Measurements from ENCODE around the gene ATP8A2.

The ATP8A2 gene

DNA sequence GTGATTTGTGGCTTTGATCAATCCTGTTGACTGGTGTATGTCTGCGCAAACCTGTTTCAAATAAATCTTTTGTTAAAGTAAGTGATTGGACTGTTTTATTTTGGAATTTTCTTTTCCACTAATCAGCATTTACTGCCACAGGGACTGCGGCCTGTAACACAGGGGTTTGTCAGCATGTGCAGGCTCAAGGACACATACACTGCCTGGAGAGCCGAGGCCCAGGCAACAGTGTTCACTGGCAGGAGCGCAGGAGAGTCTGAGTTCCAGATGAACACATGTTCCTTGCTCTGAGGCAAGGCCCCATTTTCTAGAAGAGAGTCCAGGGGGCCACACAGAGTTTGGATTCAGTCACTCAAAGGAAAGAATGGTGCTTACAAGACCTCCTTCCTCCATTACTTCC lies 654.0 kb downstream of the ATP8A2 start:
- H3K27ac ChIP-seq (ENCODE audit: low read depth, low read length, severe bottlenecking) = no peak overlapping the region
- WGBS, 2 experiments (ENCODE audit: insufficient coverage in 2 of 2) = 90 to 94% methylated on average over 3 of the region's 4 CpGs

GRCh38 chr13:26026211-26026610 lies 654.4 kb downstream of the ATP8A2 start:
- H3K9me3 ChIP-seq (ENCODE audit: control insufficient read depth, low read length) = peaks cover 7% of the 10 kb centered on the region
- H3K4me1 ChIP-seq (ENCODE audit: control insufficient read depth, insufficient read depth, low read length, poor library complexity, severe bottlenecking) = peaks cover 5% of the 10 kb centered on the region

More for the DNA sequence above, 654.0 kb downstream of the ATP8A2 start:
- peaks cover 5% of the 10 kb centered on the region for H3K4me1 ChIP-seq (ENCODE audit: control insufficient read depth, insufficient read depth, low read length, poor library complexity, severe bottlenecking)
- H3K4me3 ChIP-seq (ENCODE audit: extremely low read depth, insufficient read depth, low read length, poor library complexity, severe bottlenecking) = no peak overlapping the region
- no peaks in the 10 kb centered on the region for H3K36me3 ChIP-seq (ENCODE audit: control insufficient read depth, insufficient read depth, low read length)
- H3K9me3 ChIP-seq (ENCODE audit: control insufficient read depth, low read length) = peaks cover 2% of the 10 kb centered on the region

DNA sequence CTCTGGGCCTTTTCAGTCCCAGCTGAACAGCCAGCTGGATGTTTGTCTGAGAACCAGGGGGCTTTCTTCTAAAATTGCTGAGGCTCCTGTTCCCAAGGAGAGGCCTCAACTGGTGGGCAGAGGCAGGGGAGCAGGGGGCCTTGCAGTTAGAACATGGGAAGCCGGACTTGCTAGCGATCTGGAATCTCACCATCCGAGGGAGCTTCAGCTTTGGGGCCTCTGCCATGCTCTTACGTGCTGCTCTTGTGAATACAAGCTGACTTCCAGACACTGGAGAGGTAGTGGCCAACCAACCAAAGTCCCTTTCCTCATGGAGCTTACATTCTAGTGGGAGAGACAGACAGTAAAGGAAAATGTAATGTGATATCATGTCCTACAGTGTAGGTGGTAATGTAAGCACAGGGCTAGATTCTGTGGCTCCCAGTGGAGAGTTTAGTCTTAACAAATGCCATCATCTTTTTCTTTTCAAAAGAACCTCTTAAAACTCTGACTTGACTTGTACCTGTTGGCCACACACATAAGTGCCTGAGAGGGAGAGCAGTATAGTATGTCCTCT lies 657.9 kb downstream of the ATP8A2 start:
- Histone ChIP-seq H3K36me3 (ENCODE audit: control insufficient read depth, insufficient read depth, low read length) (no peaks in the 10 kb centered on the region), H3K4me1 (ENCODE audit: control insufficient read depth, insufficient read depth, low read length, poor library complexity, severe bottlenecking) (peaks cover 2% of the 10 kb centered on the region), H3K27ac (ENCODE audit: low read depth, low read length, severe bottlenecking) (no peak overlapping the region), H3K4me3 (ENCODE audit: extremely low read depth, insufficient read depth, low read length, poor library complexity, severe bottlenecking) (no peak overlapping the region), H3K9me3 (ENCODE audit: control insufficient read depth, low read length) (peaks cover 8% of the 10 kb centered on the region)
- WGBS, 2 experiments (ENCODE audit: insufficient coverage in 2 of 2) = 90% methylated on average over 4 of the region's 4 CpGs; no CpG with 5 or more reads in 1 of the 2 experiments

More at GRCh38 chr13:26026211-26026610, 654.4 kb downstream of the ATP8A2 start:
- 80 to 97% methylated on average over 4 of the region's 4 CpGs for WGBS, 2 experiments (ENCODE audit: insufficient coverage in 2 of 2)
- Histone ChIP-seq H3K27ac (ENCODE audit: low read depth, low read length, severe bottlenecking) (no peak overlapping the region), H3K4me3 (ENCODE audit: extremely low read depth, insufficient read depth, low read length, poor library complexity, severe bottlenecking) (no peak overlapping the region), H3K36me3 (ENCODE audit: control insufficient read depth, insufficient read depth, low read length) (no peaks in the 10 kb centered on the region)

GRCh38 chr13:26030331-26030730 lies 658.6 kb downstream of the ATP8A2 start:
- H3K9me3 ChIP-seq (ENCODE audit: control insufficient read depth, low read length) = peaks cover 8% of the 10 kb centered on the region
- no peak overlapping the region for H3K27ac ChIP-seq (ENCODE audit: low read depth, low read length, severe bottlenecking)
- H3K4me3 ChIP-seq (ENCODE audit: extremely low read depth, insufficient read depth, low read length, poor library complexity, severe bottlenecking) = no peak overlapping the region
- WGBS, 2 experiments (ENCODE audit: insufficient coverage in 2 of 2) = 96 to 100% methylated on average over 2 to 3 of the region's 4 CpGs
- H3K36me3 ChIP-seq (ENCODE audit: control insufficient read depth, insufficient read depth, low read length) = no peaks in the 10 kb centered on the region
- no peaks in the 10 kb centered on the region for H3K4me1 ChIP-seq (ENCODE audit: control insufficient read depth, insufficient read depth, low read length, poor library complexity, severe bottlenecking)

GRCh38 chr13:26034018-26034417 lies 662.2 kb downstream of the ATP8A2 start:
- no peak overlapping the region for H3K27ac ChIP-seq (ENCODE audit: low read depth, low read length, severe bottlenecking)
- H3K4me3 ChIP-seq (ENCODE audit: extremely low read depth, insufficient read depth, low read length, poor library complexity, severe bottlenecking) = no peak overlapping the region
- WGBS, 2 experiments (ENCODE audit: insufficient coverage in 2 of 2) = 83 to 92% methylated on average over 2 to 3 of the region's 3 CpGs
- no peaks in the 10 kb centered on the region for H3K4me1 ChIP-seq (ENCODE audit: control insufficient read depth, insufficient read depth, low read length, poor library complexity, severe bottlenecking)
- H3K36me3 ChIP-seq (ENCODE audit: control insufficient read depth, insufficient read depth, low read length) = no peaks in the 10 kb centered on the region
- H3K9me3 ChIP-seq (ENCODE audit: control insufficient read depth, low read length) = peaks cover 8% of the 10 kb centered on the region

DNA sequence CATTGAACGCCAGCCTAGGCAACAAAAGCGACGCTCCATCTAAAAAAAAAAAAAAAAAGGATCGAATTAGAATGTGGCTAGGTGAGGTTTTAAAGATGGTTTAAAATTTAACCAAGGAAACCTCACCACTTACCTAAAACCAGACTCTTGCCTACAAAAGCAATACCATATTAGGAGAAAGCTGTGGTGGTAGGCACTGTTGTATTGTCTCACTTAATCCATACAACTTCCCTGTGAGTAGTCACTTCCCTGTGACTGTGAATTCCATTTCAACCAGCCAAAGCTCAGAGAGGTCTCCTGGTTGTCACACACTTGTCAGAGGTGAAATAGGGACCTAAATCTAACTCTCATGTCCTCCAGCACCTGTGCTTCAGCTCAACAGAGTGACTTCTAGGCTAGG lies 664.6 kb downstream of the ATP8A2 start:
- Histone ChIP-seq H3K27ac (ENCODE audit: low read depth, low read length, severe bottlenecking) (no peak overlapping the region), H3K4me1 (ENCODE audit: control insufficient read depth, insufficient read depth, low read length, poor library complexity, severe bottlenecking) (no peaks in the 10 kb centered on the region)
- 100% methylated on average over 1 of the region's 4 CpGs; no CpG with 5 or more reads in 1 of the 2 experiments for WGBS, 2 experiments (ENCODE audit: insufficient coverage in 2 of 2)

GRCh38 chr13:26037302-26037701 lies 665.5 kb downstream of the ATP8A2 start:
- Histone ChIP-seq H3K4me1 (ENCODE audit: control insufficient read depth, insufficient read depth, low read length, poor library complexity, severe bottlenecking) (no peaks in the 10 kb centered on the region), H3K9me3 (ENCODE audit: control insufficient read depth, low read length) (no peaks in the 10 kb centered on the region)
- WGBS, 2 experiments (ENCODE audit: insufficient coverage in 2 of 2) = 54 to 67% methylated on average over 1 of the region's 2 CpGs

More for the DNA sequence above, 664.6 kb downstream of the ATP8A2 start:
- no peak overlapping the region for H3K4me3 ChIP-seq (ENCODE audit: extremely low read depth, insufficient read depth, low read length, poor library complexity, severe bottlenecking)
- H3K36me3 ChIP-seq (ENCODE audit: control insufficient read depth, insufficient read depth, low read length) = no peaks in the 10 kb centered on the region
- no peaks in the 10 kb centered on the region for H3K9me3 ChIP-seq (ENCODE audit: control insufficient read depth, low read length)

DNA sequence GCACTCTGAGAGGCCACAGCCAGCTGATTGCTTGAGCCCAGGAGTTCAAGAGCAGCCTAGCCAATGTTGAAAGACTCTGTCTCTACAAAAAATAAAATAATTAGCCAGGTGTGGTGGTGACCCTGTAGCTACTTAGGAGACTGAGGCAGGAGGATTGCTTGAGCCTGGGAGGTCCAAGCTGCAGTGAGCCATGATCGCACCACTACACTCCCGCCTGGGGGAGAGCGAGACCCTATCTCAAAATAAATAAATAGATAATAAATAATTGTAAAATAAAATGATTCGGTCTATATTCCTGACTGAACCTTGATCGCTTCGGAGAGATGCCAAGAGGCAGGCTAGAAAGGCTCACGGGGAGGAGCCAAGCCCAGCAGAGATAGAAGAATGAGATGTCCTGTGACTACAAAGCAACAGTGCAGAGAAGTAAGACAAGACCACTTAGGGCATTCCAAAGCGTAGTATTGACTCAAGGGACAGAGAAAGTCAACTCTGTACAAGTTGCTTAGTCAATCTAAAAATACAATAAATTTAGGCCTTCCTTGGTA lies 667.2 kb downstream of the ATP8A2 start:
- WGBS, 2 experiments (ENCODE audit: insufficient coverage in 2 of 2) = 93 to 95% methylated on average over 4 to 5 of the region's 8 CpGs
- no peaks in the 10 kb centered on the region for H3K36me3 ChIP-seq (ENCODE audit: control insufficient read depth, insufficient read depth, low read length)
- no peaks in the 10 kb centered on the region for H3K4me1 ChIP-seq (ENCODE audit: control insufficient read depth, insufficient read depth, low read length, poor library complexity, severe bottlenecking)

More at GRCh38 chr13:26037302-26037701, 665.5 kb downstream of the ATP8A2 start:
- Histone ChIP-seq H3K27ac (ENCODE audit: low read depth, low read length, severe bottlenecking) (no peak overlapping the region), H3K36me3 (ENCODE audit: control insufficient read depth, insufficient read depth, low read length) (no peaks in the 10 kb centered on the region), H3K4me3 (ENCODE audit: extremely low read depth, insufficient read depth, low read length, poor library complexity, severe bottlenecking) (no peak overlapping the region)

GRCh38 chr13:26041444-26041843 lies 669.7 kb downstream of the ATP8A2 start:
- Histone ChIP-seq H3K4me1 (ENCODE audit: control insufficient read depth, insufficient read depth, low read length, poor library complexity, severe bottlenecking) (no peaks in the 10 kb centered on the region), H3K4me3 (ENCODE audit: extremely low read depth, insufficient read depth, low read length, poor library complexity, severe bottlenecking) (no peak overlapping the region), H3K9me3 (ENCODE audit: control insufficient read depth, low read length) (no peaks in the 10 kb centered on the region), H3K27ac (ENCODE audit: low read depth, low read length, severe bottlenecking) (no peak overlapping the region), H3K36me3 (ENCODE audit: control insufficient read depth, insufficient read depth, low read length) (no peaks in the 10 kb centered on the region)
- WGBS, 2 experiments (ENCODE audit: insufficient coverage in 2 of 2) = 78 to 100% methylated on average over 1 to 2 of the region's 3 CpGs

More for the DNA sequence above, 667.2 kb downstream of the ATP8A2 start:
- Histone ChIP-seq H3K27ac (ENCODE audit: low read depth, low read length, severe bottlenecking) (no peak overlapping the region), H3K4me3 (ENCODE audit: extremely low read depth, insufficient read depth, low read length, poor library complexity, severe bottlenecking) (no peak overlapping the region), H3K9me3 (ENCODE audit: control insufficient read depth, low read length) (no peaks in the 10 kb centered on the region)

- WGBS, 2 experiments (ENCODE audit: insufficient coverage in 2 of 2) = no CpG with 5 or more reads among the region's 1 CpG
- no peak overlapping the region for H3K4me3 ChIP-seq (ENCODE audit: extremely low read depth, insufficient read depth, low read length, poor library complexity, severe bottlenecking)
- no peaks in the 10 kb centered on the region for H3K9me3 ChIP-seq (ENCODE audit: control insufficient read depth, low read length)
- no peak overlapping the region for H3K27ac ChIP-seq (ENCODE audit: low read depth, low read length, severe bottlenecking)
- no peaks in the 10 kb centered on the region for H3K36me3 ChIP-seq (ENCODE audit: control insufficient read depth, insufficient read depth, low read length)
- no peaks in the 10 kb centered on the region for H3K4me1 ChIP-seq (ENCODE audit: control insufficient read depth, insufficient read depth, low read length, poor library complexity, severe bottlenecking)
These were observed 671.0 kb downstream of the ATP8A2 start for GRCh38 chr13:26042785-26043184.

DNA sequence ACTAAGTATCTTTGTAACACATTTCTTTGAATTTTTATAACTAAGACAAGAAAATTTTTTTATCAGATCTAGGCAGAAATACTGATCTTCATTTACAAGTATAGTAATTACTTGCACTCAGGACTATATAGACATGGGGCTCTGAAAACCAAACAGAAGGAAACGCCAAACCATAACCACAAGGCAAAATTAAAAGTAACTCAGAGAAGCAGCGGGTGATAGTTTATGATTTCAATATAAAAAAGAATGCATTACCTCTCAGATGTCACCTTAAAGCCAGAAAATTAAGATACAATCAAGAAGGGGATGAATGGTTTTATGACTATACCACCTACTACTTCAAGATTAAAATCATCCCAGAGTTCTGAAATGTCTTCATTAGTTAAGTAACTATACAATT lies 673.4 kb downstream of the ATP8A2 start:
- Histone ChIP-seq H3K36me3 (ENCODE audit: control insufficient read depth, insufficient read depth, low read length) (no peaks in the 10 kb centered on the region), H3K27ac (ENCODE audit: low read depth, low read length, severe bottlenecking) (no peak overlapping the region), H3K9me3 (ENCODE audit: control insufficient read depth, low read length) (no peaks in the 10 kb centered on the region), H3K4me3 (ENCODE audit: extremely low read depth, insufficient read depth, low read length, poor library complexity, severe bottlenecking) (no peak overlapping the region), H3K4me1 (ENCODE audit: control insufficient read depth, insufficient read depth, low read length, poor library complexity, severe bottlenecking) (peaks cover 6% of the 10 kb centered on the region)
- no CpG with 5 or more reads among the region's 2 CpGs for WGBS, 2 experiments (ENCODE audit: insufficient coverage in 2 of 2)

Data from mesodermal cell (in vitro differentiated cells).